GM21786 (cell line): Measurements from ENCODE around the gene BLOC1S4.
"Not testable (repeated sequence)": the region's sequence is repeated elsewhere in the genome, so short reads cannot be mapped to it uniquely, and the experiment has no call there.

Experiments
- ATAC-seq: cut with Tn5 transposase; IDR thresholded peaks from one replicate; pipeline ENCODE4 v1.9.1; 2021; ENCODE audit not compliant: unreplicated experiment

Gene BLOC1S4

DNA sequence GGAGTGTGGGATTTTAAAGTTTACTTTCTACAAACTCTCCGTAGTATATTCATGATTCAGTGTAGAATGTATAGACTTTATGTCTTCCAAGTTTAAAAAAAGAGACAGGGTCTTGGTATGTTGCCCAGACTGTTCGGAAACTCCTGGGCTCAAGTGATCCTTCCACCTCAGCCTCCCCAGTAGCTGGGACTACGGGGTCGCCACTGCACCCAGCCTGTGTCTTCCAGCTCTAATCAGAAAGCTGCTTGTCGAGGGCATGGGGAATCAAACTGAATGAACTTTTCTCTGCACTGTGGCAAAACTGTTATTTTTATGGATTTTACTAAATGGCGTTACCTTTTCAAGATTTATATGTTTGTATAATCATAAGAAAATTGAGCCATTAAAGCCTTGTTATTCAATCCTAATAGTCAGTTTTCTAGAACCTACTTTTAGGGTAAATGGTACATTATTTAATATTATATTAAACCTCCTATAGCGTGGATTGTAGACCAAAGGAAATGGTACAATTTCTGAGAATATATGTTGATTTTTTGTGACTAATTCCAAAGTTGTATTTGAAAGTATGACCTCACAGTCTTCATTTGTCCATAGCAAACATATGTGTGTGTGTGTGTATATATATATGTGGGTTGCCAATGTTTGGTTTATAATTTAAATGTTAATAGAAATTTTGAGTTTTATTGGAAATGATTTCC, 1.1 kb downstream of the BLOC1S4 start:
- no peak for ATAC-seq

DNA sequence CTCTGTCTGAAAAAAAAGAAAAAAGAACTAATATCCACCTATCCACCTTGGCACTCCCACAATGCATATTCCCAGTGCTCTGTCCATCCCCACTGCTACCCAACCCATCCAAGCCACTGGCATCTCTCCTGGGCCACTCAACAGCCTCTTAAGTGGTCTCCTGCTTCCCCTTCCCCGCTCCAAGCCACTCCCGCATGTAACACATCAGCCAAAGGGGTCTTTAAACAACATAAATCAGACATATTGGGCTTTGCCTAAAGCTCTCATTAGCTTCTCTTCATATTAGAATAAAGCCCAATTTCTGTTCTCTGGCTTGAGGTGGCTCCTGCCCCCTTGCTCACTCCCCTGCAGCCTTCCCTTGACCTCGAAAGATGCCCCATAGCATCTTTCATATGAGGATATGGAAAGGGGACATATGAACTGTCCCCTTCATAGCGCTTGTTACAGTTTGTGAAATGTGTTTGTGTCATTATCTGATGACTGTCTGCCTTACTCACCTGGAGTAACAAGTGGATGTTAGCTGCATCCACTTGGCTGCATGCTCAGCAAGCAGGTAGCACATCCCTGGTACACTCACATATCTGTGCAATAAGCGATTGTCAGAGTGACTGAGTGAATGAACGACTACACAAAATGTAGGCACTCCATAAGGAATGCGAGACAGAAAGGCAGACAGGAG, 3.1 kb downstream of the BLOC1S4 start:
- no peak for ATAC-seq

DNA sequence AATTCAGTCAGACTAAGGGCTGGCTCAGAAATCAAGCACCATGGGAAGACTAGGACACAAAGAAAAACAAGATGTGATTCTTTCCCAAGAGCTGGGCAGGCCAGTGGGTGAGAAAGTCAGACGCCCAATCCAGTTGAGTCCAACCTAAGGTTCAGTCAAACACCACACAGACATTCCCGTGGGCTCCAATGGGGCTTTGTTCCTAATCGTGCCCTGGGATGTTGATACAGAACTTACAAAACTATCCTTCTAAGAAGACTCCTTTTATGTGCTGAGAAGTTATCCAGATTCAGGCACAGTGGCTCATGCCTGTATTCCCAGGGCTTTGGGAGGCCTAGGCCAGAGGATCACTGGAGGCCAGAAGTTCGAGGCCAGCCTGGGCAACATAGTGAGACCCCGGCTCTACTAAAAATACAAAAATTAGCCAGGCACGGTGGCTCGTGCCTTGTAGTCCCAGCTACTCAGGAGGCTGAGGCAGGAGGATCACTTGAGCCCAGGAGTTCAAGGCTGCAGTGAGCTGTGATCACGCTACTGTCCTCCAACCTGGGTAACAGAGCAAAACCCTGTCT, 3.7 kb downstream of the BLOC1S4 start:
- no peak for ATAC-seq

DNA sequence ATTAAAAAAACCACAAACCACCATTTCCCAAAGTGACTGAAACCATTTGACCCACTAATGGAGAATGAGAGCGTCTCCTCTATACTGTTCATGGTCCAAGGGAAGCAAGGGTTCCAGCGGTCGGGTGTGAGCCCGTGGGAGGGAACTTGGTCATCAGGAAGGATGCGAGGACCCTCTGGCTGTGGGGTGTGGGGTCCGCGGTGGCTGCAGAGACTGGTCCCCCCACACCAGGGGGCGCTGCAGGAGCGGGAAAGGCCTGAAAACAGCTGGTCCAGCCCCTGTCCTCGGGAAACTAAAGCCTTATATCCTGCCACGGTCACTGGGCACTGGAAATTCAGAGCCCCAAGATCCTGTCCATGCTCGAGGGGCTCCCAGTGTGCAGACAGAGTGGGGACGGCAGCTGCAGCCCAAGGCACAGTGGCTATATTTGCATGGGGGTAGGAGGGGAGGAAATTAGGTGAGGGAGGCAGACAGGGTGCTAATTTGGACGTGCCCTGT, 4.3 kb downstream of the BLOC1S4 start:
- no peak for ATAC-seq

DNA sequence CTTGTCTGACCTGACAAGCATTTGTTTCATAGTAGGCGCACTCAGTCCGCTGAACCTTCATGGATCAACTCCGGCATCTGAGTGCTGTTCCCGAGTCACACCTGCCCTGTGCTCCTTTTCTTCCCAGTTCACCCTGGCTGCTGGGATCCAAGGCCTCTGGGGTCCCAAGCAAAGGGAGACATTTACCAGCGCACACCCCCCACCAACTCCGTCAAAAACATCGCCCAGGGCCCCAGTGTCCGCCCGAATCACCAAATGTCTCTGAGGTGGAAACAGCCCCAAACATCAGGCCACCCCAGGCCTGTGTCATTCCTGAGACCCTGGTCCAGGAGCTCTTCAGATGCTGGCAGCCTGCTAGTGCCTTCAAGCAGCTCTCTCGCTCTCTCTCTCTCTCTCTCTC, 5.1 kb downstream of the BLOC1S4 start:
- ATAC-seq = no peak

DNA sequence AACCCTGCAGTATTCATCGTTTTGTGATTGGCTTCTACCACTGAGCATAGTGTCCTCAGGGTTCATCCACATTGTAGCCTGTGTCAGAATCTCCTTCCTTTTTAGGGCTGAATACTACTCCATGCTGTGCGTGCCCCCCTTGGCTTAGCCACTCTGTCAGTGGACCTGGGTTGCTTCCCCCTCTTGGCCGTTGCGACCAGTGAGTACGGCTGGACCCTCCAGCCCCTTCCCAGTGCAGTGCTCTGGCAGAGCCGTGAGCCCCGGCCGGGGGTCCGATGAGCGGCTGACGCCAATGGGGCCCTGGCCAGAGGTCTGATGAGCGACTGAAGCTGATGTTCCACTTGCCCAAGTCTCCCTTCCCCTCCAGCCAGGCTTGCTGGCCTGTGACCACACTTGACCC, 6.9 kb downstream of the BLOC1S4 start:
- ATAC-seq = no peak

DNA sequence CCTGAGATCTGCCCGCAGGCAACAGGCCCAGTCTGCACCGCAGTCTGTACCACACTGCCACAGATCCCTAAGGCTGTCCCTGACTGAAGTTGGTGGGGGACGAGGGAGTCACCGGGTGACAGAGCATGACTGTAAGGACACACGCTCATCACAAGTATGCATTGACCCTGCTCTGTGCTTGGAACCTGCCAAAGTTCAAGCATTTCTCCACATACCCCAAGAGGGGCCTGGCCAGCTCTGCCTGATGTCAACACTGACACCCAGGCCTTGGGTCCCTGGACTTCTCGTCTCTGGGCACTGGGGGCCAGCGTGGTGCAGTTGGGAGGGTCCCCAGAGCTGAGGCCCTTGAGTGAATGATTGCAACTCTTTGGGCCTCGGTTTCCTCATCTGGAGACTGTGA, 7.9 kb downstream of the BLOC1S4 start:
- no peak for ATAC-seq

DNA sequence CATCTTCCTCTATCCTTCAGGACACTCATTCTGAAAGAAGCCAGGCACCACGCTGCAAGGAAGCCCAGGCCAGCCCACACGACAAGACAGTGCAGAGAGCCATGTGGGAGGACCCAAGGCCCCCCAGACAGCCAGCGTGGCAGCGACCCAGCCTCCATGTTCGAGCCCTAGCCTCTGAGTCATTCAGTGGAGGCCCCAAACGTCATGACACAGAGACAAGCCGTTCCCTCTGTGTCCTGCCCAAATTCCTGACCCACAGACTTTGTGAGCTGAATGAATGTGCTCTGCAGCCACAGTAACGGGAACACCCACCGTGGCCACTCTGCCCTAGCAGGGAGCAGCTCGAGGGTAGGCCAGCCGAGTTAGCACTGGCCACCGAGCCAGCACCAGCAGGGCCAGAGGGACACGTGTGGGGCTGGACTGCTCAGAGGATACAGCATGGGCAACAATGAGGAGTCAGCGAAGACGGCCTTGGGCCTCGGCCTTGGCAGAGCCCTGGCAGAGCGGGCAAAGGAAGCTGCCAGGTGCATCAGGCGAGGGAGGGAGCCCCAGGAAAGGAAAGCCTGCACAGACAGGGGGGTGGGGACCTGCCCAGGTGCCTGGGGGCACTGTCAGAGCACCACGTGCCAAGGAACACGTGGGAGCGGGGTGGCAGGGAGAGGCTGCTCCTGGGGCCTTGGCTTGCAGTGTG, 8.6 kb downstream of the BLOC1S4 start:
- ATAC-seq = no peak

DNA sequence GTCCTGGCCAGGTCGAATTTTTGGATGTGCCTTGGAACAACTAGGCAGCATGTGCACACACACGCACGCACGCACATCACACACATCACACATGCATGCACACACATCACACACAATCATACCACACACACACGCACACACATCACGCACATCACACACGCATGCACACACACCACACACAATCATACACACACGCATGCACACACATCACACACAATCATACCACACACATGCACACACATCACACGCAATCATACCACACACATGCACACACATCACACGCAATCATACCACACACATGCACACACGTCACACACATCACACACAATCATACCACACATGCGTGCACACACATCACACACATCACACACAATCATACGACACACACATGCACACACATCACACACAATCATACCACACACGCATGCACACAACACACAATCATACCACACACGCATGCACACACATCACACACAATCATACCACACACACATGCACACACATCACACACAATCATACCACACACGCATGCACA, 9.5 kb downstream of the BLOC1S4 start:
- ATAC-seq = not testable (repeated sequence)

DNA sequence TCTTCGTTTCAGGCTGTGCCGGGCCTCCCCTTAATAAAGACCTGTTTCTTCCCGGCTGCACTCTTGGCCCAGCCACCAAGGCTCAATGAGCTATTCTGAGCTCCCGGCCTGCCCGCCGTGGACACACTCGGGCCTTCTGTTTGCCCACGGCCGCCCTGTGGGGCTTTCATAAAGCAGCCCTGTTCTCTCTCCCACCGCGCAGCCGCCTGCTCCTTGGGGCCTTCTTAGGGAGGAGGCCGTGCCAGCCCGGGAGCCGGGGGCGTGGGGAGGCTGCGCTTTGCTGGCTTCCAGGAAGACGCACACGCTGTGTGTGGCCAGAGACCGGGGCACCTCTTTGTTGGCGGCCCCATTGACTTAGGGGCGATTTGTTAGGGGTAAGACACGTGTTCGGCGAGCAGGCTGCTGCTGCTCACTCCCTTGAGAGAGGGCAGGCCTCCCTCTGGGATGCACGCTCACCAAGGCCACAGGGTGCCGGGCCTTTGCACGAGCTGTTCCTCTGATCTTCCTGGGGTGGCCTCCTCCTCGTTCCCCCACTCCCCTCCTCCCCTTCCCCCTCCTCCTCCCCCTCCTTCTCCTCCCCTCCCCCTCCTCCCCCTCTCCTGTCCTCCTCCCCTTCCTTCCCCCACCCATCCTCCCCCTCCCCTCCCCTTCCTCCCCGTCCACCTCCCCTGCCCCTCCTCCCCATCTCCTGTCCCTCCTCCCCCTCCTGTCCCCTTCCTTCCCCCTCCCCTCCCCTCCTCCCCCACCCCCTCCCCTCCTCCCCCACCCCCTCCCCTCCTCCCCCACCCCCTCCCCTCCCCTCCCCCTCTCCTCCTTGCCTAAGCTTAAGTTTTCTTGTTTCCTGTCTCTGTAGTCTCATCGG, 11.3 kb downstream of the BLOC1S4 start:
- no peak for ATAC-seq

DNA sequence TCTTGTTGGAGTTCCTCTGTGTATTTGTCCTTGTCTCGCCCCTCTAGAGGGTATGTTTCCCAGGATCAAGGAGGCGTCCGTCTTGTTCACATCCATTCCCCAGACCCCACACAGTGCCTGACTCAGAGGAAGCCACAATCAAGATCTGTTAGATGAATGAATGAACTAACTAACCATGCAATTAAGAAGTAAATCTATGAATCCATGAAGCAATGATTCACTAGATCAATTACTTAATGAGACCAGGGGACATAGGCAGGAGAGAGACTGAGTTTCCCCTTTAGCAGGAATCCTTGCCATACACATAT, 11.9 kb downstream of the BLOC1S4 start:
- no peak for ATAC-seq

DNA sequence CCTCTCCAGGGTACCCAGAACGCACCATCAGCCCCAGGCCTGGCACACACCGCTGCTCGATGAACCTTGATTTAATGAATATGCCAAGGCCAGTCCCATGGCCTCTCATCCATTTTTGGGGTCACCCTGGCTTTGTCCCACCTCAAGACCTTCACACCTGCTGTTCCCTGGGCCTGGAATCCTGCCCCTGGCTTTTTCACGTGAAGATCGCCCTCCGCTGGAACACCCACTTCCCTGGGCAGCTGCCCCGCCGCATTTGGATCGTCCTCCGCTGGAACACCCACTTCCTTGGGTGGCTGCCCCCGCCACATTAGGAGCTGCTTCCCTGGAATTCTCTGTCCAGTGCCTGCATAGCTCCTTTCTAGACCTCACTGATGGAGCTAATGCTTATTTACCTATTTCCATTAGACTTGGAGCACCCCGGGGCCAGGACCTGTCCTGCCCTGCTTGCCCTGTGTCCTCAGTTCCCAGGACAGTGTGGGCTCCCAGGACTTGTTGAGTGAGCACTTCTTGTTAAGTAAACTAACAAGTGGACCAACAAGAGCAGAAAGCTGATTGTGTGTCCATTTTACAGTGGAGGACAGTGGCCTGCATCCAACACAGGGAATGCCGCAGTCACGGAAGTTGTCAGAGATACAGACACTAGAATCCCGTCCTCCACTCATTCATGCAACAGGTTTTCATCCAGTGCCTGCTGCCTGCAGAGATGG, 12.5 kb downstream of the BLOC1S4 start:
- ATAC-seq = no peak

DNA sequence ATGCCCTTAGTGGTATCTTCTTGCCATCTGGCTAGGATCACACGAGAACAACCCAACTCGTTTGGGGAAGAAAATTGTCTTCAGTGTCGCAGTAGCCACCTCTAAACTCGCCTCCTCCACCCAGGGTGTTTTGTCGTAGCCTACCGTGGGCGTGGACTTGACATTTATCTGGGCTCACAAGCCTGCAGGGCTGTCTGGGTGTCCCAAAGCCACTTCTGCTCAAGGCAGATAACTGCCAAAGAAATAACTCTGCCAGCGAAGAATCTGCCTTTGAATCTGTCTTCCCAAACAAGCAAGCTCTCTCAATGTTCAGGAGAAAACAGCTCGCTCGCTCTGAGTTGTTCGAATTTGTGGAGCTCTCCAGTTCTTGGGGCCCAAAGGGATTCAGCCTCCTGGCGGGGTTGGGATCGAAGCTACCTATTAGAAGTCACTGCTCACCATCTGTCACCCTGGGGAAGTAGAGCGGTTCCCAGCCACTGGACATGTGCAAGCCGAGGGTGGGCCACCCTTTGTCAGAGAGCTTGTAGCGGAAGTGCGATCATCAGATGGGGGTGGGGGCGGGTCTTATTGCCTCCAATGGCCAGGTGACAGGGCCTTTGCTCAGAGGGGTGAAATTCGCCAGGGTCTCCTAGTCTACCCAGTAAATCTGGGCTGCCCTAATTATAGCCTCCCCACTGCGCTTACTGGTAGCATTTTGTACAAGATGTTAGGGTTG, 14.8 kb downstream of the BLOC1S4 start:
- no peak for ATAC-seq

DNA sequence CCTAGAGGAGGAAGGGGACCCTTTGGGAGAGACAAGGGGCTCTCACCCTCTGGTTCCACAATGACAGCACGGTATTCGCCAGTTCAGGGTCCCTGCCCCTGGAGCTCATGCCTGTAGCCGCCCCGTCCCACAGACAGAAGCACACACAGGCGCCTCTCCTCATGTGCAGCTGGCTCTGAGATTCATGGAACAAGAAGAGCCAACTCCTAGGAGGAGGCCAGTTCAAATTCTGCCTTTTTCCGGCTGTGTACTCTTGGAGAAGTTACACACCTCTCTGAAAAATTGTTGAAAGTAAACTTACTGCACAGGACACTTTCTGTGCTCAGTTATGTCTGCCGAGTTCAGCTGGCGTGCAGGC, 15.3 kb downstream of the BLOC1S4 start:
- ATAC-seq = no peak

DNA sequence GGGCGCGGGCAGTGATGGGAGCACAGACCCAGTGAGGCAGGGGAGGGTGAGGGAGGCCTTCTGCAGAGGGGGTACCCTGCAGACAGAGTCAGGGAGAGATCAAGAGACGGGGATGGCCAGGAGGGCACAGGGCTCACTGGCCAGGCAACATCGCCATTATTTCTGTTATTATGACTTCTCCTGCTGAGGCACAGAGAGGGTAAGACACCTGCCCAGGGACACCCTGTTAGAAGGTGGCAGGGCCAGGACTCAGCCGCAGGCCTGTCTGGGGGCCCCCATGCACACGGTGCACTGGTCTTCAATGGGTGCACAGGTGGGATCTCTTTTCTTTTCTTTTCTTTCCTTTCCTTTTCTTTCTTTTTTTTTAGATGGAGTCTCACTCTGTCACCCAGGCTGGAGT, 15.8 kb downstream of the BLOC1S4 start:
- no peak for ATAC-seq

DNA sequence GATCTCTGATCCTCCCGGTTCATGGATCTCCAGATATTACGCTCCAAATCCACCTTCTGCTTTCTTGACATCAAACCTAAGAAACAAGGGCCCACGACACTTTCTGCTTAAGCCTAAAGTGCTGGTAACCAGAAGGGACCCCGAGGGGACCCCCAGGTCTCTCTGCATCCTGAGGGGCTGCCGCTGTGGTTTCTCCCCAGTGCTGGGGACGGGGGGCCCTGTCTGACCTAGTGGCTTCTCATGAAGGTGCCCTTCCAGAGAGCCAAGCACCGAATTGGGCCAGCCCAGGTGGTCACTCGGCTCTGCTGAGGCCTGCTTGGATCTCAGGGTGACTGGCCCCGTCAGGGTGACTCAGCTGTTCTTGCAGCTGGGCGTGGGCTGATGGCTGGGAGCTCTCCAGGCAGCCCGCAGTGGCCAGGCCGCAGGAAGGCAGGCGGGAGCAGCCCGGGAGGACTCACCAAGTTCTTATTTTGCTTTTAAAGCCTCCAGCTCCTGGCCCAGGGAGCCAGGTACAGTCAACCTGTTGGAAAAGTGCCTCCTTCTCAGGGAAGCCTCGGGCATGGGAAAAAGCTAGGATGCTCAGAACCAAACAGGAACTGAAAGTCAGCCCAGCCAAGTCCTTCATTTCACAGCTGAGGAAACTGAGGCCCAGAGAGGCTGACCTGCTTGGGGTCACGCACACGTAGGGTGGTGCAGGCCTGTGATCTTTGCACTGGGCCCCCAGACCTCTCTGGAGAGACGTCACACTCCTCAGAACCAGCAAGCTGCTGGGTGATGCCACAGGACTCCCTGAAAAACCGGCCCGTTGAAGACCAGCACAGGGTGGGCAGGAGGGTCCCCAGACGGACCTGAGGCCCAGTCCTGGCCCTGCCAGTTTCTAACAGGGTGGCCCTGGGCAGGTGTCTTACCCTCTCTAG, 16.7 kb downstream of the BLOC1S4 start:
- no peak for ATAC-seq

DNA sequence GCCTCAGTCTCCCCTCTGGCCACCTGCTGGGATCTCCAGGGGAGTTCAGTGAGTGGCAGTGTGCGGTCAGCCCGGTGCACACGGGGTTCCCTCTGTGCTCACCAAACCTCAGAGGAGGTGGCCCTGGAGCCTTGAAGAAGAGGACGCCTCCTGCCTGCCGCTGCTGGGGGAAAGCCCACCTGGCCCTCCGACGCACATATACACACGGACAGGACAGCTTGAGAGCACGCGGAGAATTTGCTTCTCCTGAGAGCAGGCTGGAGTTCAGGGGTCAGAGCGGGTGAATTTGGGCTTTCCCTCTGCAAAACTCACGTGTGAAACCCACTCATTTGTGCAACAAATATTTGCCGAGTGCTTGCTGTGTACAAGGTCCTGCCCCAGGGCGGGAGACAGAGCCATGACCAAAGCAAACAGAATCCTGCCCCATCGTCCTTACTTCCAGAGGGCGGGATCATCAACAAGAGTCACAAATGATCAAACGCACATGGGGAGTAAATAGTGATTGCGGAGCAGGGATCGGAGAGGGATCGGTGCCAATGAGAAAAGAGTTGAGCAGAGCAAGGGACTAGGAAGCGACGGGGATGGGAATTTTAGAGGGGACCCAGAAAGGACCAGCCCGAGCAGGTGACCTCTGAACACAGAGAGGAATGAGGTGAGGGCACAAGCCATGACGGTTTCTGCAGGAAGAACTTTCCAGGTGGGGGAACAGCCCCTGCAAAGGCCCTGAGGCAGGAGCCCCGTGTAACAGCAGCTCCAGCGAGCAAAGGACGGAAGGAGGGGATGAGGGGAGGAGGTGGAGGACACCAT, 17.6 kb downstream of the BLOC1S4 start:
- no peak for ATAC-seq
